Stimulated activated CD8-positive, alpha-beta memory T cell treated with anti-CD3 and anti-CD28 coated beads, Interleukin-15, amount 100 ng/mL, for 24 hours (primary cell): ENCODE measurements around the gene CSNK1E.
"Not testable (repeated sequence)": the region's sequence is repeated elsewhere in the genome, so short reads cannot be mapped to it uniquely, and the experiment has no call there.

Source experiments
- DNase-seq: peaks from one replicate; pipeline ENCODE4 v3.0.0-alpha.2; 2020; ENCODE audit warnings: low read depth

The CSNK1E gene

DNA sequence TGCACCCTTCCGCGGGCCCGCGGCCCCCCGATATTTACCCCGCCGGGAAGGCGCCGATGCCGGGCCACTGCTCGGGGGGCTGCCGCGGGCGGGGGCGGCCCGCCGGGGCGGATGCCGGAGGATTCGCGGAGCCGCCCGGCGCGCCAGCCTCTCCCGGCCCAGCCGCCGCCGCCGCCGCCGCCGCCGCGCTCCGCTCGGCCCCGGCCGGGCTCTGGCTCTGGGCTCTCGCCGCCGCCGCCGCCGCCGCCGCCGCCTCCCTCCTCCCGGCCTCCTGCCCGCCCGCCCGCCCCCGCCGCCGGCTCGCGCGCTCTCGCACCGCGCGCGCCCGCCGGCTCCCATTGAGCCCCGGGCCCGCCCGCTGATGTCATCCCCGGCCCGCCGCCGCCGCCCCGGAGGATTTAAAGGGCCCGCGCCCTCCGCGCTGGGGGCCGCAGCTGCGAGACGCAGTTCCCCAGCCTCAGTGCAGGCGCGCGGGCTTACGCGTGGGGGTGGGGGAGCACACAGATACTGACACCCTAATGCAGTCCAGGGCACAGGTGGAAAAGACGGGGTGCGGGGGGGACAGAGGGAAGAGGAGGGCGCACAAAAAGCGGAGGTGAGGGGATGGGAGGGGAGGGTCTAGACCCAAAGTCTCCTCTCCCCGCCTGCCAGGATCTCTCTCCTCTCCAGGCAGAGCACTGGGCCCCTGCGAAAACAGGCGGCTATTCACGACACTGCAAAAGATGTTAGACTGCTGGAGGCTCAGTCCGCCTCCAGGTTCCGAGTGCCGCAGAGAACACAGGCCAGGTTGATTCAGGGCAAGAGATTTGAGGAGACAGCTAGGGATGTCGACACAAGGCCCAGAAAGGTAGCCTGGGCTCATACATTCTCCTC, at the start of gene CSNK1E:
Gene CSNK1E (minus strand): TSS at position 312 of the 873 bp plus-strand sequence. CDS start 3,276 bp downstream, outside the sequence.
- DNase-seq: peak; percentile 44

DNA sequence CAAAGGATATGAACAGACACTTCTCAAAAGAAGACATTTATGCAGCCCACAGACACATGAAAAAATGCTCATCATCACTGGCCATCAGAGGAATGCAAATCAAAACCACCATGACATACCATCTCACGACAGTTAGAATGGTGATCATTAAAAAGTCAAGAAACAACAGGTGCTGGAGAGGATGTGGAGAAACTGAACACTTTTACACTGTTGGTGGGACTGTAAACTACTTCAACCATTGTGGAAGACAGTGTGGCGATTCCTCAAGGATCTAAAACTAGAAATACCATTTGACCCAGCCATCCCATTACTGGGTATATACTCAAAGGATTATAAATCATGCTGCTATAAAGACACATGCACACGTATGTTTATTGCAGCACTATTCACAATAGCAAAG, 48.6 kb upstream of the CSNK1E start:
- not testable (repeated sequence) for DNase-seq

DNA sequence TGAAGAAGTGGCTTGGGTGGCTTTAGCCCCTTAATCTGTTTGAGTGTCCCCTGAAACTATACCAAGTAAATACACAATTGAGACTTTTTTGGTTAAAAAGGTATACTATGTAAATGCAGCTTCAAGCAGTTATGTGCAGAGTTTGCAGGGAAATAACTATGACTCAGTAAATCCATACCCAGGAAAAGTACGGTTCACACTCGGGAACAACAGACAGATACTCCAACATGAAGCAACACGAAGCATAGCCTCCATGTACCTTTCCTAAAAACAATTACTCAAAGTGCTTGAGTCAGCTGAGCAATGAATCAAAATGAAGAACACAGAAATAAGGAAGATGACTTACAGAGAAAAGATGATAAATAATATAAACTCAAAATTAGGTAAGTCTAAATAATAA, 47.9 kb upstream of the CSNK1E start:
- not testable (repeated sequence) for DNase-seq

DNA sequence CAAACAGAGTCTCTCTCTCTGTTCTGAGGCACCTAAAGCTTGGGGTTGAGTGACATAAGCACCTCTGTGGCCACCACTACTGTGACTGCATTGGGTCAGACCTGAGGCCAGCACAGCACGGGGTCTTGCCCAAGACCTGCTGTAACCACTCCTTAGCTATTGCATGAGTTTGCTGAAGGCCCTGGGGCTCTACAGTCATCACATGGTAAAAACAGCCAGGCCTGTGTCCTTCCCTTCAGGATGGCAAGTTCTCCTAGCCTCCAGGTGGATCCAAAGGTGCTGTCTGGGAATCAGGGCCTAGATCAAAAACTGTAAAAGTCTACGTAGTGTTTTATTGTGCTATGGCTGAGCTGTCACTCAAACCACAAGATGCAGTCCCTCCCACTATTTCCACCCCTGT, 43.3 kb upstream of the CSNK1E start:
- not testable (repeated sequence) for DNase-seq

- DNase-seq: not testable (repeated sequence)
Observed at GRCh38 chr22:38359817-38360216, 42.6 kb upstream of the CSNK1E start.

DNA sequence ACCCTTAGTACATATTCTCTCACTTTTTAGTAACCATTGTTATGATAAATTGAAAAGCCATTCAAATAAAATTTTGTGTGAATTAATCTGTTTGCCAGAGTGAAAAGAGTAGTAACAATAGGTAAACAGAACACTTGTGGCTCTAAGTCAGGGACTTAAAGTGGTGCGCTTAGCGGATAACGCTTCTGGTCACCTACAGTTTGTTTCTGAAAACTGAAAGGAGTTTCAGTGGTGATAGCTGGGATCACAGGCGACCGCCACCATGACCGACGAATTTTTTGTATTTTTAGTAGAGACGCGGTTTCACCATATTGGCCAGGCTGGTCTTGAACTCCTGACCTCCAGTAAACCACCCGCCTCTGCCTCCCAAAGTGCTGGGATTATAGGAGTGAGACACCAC, 40.7 kb upstream of the CSNK1E start:
- DNase-seq: not testable (repeated sequence)

- no peak for DNase-seq
Observed at GRCh38 chr22:38355275-38355674, 38.0 kb upstream of the CSNK1E start.

GRCh38 chr22:38353701-38354100, 36.5 kb upstream of the CSNK1E start:
- DNase-seq: no peak

- peak; percentile 79 for DNase-seq
Observed at GRCh38 chr22:38353142-38353629, 36.0 kb upstream of the CSNK1E start.

- DNase-seq: no peak
Observed at GRCh38 chr22:38352436-38352835, 35.2 kb upstream of the CSNK1E start.

- no peak for DNase-seq
Observed at GRCh38 chr22:38350444-38351359, 33.5 kb upstream of the CSNK1E start.

DNA sequence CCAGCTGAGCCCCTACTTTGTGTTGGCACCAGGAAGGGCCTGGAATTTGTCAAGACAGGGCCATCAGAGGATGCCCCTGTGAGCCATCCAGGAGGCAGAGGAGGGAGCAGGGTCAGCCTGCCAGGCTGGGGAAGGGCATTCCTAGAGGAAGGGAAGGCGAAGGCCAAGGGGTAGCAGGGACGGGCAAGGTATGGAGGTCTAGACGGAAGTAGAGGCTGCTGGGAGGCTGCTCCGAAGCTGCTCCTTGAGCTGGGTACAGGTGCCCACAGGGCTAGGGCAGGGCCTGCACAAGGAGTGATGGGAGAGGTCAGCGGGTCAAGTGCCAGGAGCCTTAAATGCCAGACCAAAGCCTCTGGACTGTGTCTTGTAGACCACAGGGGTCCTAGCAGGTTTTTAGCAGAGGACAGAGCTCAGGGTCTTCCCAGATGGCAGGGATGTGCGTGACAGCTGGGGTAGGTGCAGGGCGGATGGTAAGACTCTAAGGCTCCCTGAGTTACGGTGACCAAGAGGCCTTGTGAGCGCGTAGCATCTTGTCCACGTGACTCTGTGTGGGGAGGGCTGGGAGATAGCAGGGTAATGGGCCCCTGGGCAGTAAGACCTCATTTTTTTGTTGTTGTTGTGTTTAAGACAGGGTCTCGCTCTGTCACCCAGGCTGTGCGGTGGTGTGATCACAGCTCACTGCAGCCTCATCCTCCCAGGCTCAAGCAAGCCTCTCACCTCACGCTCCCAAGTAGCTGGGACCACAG, 31.7 kb upstream of the CSNK1E start:
- DNase-seq: no peak

DNA sequence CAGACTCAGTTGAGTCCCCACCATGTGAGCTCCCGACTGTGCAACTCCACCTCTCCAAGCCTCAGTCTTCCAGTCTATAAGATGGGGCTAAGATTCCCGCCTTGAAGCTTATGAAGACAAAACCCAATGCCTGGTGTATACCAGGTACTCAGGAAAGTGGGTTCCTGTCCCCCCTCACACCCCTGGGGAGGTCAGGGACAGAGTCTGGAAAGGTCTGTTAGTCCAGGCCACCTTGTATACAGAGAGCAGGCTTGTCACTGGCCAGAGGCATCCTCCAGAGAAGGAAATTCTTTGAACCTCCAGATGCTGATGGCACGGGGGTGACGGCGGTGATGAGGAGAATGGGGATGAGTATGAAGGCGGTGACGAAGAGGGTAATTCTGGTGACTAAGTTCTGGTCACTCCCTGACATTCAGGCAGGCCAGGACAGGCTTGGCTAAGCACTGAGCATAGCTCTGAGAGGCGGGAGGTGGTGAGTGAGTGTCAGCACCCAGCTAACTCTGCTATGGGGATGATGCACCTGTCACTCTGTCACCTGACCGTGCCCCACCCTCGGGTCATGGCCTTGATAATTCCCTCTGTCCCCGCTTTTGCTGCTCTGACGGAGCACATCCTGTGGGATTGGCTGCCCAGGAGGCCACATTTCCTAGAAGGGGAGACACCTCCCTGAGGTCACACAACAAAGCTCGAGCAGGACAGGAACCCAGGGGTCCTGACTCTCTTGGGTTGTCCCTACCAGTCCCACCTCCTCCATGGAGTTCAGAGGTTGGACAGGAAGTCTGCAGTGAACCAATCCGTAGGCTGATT, 30.9 kb upstream of the CSNK1E start:
- DNase-seq: no peak

DNA sequence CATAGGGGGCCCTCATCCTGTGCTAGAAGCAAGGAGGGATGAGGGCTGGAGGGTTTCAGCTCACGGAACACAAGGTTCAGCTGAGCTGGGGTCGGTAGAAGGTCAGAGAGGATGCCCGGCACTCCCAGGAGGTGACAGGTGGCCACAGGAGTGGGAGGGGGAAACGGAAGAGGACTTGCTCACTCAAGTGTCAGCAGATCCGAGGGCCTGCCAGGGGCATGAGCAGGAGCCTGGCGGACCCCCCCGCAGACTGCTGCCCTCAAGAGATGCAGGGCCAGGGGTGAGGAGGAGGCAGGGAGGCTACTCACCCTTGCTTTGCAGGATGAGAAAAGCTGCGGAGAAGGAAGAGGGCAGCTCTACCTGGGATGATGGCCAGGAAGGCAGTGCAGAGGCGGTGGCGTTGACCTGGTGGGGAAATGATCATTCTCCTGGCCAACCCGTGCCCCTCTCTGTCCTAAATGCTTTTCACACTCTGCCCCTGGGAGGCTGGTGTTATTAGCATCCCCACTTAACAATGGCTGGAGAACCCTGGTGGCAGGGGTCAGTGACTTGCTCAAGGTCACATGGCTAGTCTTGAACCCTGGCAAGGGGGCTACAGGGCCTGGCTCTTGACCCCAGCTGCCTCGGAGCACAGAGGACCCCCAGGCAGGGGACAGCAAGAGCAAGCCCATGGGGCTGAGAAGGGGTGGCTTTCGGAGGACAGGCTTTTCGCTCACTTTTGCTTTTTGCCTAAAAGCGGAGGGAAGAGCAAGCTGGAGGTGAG, 30.1 kb upstream of the CSNK1E start:
- no peak for DNase-seq

DNA sequence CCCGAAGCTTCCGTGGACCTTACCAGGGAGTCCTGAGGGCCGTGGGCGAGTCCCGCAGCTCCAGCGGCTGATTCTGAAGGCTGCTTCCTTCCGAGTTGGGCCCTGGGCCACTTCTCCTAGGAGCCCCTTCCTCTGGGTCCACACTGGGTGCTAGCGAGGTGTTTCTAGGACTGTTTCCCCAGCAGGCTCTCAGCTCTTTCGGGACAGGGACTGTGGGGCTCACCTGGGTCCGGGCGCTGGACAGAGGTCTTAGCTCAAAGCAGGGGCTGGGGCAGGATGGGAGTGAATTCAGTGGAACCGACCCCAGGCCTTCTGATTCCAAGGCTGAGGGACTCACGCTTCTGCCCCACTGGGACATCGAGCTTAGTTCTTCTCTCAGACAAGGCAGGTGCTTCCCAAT, 29.3 kb upstream of the CSNK1E start:
- DNase-seq: no peak

DNA sequence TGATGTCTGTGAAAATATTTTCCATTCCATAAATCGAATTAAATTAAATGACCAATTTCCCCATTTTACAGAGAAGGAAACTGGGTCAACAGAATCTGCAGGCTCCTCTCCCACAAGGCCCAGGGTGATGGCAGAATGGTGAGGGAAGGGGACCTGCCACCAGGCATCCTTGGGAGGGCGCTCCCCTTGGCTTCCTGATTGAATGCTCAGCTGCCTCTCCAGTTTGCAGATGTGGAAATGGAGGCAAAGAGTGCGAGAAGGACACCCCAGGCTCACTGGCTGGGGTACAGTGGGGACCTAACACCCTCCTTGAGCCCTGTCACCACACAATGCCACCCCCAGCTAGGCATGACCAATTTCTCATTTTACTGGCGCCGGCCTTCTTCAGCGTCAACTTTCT, 28.5 kb upstream of the CSNK1E start:
- DNase-seq: no peak

DNA sequence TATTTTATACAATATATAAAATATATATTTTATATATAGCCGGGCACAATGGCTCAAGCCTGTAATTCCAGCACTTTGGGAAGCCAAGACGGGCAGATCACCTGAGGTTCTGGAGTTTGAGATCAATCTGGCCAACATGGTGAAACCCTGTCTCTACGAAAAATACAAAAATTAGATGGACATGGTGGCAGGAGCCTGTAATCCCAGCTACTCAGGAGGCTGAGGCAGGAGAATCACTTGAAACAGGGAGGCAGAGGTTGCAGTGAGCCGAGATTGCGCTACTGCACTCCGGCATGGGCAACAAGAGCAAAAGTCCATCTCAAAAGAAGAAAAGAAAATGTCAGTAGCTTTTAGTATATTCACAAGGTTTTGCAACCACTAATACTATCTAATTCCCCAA, 22.7 kb upstream of the CSNK1E start:
- not testable (repeated sequence) for DNase-seq

DNA sequence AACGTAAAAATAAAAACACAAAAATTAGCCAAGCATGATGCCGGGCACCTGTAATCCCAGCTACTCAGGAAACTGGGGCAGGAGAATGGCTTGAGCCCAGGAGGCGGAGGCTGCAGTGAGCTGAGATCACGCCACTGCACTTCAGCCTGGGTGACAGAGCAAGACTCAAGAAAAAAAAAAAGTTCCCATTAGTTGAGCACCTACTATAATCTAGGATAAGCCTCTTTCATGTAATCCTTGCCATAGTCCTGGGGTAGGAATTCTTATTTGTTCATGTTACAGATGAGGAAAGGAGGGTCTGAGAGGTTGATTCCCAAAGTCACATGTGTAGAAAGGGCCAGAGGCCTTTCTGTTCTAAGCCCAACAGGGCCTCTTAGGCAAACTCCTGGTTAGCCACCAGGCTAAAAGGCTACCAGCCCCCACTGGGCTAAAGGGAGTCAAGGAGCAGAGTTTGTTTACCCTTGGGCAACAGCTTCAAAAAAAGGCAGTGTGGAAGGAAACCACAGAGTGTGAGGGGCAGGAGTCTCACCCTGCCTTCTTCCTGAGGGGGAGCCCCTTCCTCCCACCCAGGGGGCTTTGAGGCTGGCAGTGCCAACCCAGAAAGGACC, 21.6 kb upstream of the CSNK1E start:
- DNase-seq: no peak

- DNase-seq: no peak
Observed at GRCh38 chr22:38336699-38337098, 19.5 kb upstream of the CSNK1E start.

DNA sequence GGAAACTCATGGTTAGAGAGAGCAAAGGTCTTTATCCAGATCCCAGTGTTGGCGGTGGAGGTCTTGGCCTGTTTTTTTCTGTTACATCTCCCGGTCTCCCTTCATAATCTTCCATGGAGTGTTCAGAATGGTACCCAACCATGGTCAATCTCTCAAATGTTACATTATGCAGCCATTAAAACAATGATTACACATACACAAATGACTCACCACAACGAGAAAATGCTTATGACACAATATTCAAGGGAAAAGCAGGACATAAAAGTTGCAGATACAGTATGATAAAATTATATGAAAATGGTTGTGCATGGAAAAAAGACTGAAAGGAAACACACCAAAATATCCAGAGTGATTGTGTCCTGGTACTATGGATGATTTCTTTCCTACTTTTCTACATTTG, 17.8 kb upstream of the CSNK1E start:
- no peak for DNase-seq
